GM19035 (cell line): Measurements from ENCODE around the gene SLC29A4.

Experiments
- ATAC-seq: cut with Tn5 transposase; IDR thresholded peaks from one replicate; pipeline ENCODE4 v1.9.1; 2021; ENCODE audit not compliant: unreplicated experiment

SLC29A4 gene

GRCh38 chr7:5350600-5351385 is 68.0 kb downstream of the SLC29A4 start:
- ATAC-seq, result no peak

GRCh38 chr7:5351507-5352265 is 68.9 kb downstream of the SLC29A4 start:
- no peak for ATAC-seq

GRCh38 chr7:5352440-5353010 is 69.8 kb downstream of the SLC29A4 start:
- ATAC-seq, result no peak

GRCh38 chr7:5354460-5355232 is 71.9 kb downstream of the SLC29A4 start:
- ATAC-seq, result no peak
